Limb (tissue), 2 donors: ENCODE measurements around the gene GLYATL3.
A peak's percentile ranks its signal among the peaks of the same experiment; 100 is the strongest.

ENCODE experiments used
- DNase-seq, 2 donors: peaks; one replicate each; pipeline ENCODE4 v3.0.0-alpha.2; 2016; ENCODE audit errors: extremely low spot score in 2 of 2

GLYATL3 gene

DNA sequence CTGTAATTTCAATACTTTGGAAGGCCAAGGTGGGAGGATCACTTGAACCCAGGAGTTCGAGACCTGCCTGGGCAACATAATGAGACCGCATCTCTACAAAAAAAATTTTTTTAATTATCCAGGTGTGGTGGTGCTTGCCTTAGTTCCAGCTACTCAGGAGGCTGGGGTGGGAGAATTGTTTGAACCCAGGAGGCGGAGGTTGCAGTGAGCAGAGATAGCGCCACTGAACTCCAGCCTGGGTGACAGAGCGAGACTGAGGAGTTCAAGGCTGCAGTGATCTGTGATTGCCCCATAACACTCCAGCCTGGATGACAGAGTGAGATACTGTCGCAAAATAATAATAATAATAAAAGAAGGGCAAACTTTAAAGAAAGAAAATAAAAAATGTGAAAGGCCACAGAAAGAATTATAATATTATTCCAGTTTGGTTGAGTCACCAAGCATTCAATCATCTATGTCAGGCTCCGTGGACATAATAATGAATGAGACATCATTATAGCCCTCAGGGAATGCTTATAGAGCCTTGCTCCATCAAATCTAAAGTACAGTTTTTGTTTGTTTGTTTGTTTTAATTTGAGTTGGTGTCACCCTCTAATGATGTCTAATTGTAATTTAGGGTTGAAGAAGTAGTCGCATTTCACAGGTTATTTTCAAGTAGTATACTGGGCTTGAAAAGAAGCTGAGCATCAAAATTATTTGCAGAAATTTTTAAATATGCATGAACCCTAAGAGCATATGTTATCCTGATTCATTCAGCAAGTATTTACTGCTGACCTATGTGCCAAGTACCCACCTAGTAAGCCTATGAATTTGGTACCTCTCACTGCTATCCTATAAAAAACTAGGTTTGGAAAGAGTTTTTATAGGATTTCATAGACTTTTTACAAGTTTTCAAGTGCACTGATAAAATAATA, 15.1 kb downstream of the GLYATL3 start:
- DNase-seq = no peak

DNA sequence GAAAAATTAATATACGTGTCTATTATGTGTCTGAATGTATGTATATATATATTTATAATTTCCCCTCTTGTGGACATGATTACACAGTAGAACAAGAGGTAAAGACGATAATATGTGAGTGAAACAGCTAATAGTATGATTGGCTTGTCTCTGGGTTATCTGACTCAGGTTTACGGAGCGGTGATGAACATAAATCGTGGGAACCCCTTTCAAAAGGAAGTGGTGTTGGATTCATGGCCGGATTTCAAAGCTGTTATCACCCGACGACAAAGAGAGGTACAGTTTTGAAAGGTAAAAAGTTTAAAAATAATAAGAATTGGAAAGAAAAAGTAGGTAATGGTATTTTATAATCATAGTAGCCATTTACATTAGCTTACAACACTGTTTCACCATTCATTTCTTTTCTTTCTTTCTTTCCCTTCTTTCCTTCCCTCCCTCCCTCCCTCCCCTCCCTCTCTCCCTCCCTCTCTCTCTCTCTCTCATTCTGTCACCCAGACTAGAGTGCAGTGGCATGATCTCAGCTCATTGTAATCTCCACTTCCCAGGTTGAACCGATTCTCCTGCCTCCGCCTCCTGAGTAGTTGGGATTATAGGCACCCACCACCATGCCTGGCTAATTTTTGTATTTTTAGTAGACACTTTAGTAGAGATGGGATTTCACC, 15.9 kb downstream of the GLYATL3 start:
- DNase-seq = no peak

DNA sequence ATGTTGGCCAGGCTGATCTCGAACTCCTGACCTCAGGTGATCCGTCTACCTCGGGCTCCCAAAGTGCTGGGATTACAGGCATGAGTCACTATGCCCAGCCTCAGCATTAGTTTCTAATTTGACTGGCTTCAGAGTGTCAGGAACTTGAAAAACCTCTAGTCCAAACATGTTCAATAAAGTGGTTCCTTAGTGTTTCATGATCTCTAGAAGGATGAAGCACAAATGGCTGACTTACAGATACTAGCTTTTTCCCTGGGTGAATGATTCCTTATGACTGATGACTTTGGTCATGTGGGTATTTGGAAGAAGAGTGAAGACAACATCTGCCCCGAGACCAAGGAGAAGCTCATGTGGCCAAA, 16.4 kb downstream of the GLYATL3 start:
- no peak for DNase-seq

DNA sequence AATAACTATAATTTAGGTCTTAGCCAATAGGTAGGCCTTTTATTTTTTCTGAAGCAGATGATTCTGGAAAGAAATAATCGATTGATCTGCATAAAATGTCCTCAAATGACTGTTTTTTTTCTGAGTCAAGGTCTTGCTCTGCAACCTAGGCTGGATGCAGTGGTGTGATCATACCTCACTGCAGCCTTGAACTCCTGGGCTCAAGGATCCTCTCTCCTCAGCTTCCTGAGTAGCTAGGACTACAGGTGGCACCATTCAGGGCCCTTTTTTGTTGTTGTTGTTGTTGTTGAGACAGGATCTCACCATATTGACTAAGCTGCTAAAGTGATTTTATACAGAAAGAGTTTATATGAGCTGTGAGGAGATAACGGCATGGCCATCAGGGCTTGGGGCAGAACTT, 18.2 kb downstream of the GLYATL3 start:
- no peak for DNase-seq

DNA sequence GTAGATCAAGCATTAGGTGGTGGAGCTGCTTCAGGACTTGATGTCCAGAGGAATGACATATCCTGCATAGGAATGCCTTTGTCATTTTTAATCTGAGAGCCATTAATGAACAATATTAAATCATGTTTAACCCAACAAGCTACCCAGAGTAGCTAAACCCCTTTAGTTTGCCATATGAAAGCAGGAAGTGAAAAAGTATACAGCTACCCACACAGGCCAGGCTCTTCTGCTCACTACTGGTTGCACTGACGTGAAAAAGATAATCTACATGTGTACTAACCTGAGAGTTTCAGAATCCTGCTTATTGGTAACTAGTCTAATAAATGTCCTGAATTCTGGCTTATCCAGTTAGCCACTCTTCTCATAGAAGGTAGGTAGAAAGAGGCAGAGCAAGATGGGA, 19.9 kb downstream of the GLYATL3 start:
- DNase-seq = no peak

DNA sequence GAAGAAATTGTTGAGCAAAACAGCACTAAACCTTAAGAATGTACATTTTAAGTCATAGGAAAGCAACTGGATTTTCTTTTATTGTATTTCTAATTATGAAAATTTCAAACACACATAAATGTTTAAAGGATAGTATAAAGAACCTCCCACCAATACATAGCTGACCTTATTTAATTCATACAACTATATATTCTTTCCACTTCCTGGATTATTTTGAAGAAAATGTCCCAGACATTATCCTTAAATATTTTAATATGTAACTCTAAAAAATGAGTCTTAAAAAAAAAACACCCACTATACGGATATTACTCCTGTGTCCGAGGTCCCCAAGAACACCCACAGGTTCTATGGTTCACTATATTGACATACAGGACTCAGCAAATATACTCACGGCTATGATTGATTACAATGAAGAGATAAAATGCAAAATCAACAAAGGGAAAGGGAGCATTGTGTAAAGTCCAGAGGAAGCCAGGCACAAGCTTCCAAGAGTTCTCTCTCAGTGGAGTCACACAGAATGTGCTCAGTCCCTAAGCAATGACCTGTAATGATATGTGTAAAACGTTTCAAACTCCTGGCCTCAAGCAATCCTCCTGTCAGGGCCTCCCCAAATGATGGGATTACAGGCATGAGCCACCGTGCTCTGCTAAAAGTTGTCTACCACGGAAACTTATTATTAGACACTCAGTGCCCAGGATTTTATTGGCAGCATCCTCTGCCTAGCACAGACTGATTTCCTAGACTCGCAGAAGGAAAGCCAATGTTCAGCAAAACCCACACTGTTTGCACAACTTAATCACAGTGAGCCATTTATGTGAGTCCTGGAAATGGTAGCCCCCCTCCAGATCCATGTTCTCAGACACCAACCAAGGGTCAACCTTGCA, 23.2 kb downstream of the GLYATL3 start:
- no peak for DNase-seq

DNA sequence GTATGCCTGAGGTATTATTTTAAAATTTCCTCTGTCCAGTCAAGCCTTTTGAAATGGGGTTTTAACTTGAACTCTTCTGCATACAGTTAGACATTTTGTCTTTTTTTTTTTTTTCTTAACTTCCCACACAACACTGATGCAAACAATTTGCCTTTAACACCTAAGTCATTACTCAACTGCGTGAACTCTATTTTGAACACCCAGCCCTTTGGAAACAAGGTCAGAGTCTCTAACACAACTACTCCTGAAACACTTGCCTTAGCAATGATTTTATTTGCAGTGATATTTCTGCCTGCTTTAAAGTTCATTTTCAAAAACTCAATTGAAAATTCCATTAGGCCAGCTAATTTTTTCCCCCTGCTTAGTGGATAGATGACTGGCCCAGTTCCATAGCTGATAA, 24.2 kb downstream of the GLYATL3 start:
- no peak for DNase-seq

DNA sequence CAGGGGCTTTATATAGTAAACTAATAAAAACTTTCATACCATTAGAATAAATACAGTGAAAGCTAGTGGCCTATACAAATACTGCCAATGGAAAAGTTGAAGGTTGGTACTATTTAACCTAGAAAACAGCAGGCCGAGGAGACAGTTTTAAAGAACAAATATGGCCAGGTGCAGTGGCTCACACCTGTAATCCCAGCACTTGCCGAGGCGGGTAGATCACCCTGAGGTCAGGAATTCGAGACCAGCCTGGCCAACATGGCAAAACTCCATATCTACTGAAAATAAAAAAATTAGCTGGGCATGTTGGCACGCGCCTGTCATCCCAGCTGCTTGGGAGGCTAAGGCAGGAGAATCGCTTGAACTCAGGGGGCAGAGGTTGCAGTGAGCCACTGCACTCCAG, 24.8 kb downstream of the GLYATL3 start:
- DNase-seq = no peak

DNA sequence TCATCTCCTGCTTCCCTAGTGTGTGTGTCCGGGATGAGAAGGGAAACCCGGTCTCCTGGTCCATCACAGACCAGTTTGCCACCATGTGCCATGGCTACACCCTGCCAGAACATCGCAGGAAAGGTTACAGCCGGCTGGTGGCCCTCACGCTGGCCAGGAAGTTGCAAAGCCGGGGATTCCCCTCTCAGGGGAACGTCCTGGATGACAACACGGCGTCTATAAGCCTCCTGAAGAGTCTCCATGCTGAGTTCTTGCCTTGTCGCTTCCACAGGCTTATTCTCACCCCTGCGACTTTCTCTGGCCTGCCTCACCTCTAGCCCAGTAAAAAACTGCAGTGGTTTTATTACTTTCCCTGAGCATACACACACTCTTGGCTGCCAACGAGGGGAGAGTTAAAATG, 26.9 kb downstream of the GLYATL3 start:
- DNase-seq = no peak

DNA sequence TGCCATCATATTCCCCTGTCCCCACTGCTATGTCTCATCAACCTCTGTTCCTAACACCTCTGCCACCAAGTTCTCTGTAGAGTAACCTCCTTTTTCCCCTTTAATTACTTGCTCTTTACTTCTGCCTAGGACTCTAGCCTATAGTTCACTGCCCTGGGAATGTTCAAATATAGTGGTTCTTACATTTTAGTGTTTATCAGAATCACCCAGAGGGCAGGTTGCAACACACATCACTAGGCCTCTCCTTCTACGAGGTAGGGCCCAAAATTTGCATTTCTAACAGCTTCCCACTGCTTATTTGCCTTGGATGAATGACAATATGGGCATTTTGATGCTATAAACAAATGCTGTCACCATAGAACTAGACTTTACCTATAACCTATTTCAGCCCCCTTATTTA, 27.6 kb downstream of the GLYATL3 start:
- no peak for DNase-seq

DNA sequence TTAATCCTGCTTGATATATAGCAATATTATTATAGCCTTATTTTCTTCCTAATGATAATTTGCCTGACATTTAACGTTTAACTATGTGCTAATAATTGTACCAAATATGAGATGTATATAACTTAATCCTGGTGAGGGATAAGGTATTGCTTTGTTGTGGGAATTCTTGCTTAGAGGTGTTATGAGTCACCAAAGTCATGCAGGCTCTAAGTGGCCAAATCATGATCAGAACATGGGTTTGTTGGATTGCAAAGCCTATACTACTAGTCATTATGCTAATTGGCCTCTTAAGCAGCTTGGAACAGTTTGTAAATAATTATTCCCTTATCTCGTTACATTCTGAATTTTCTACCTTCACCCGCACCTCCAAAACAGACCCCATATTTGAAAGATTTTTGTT, 28.8 kb downstream of the GLYATL3 start:
- no peak for DNase-seq

DNA sequence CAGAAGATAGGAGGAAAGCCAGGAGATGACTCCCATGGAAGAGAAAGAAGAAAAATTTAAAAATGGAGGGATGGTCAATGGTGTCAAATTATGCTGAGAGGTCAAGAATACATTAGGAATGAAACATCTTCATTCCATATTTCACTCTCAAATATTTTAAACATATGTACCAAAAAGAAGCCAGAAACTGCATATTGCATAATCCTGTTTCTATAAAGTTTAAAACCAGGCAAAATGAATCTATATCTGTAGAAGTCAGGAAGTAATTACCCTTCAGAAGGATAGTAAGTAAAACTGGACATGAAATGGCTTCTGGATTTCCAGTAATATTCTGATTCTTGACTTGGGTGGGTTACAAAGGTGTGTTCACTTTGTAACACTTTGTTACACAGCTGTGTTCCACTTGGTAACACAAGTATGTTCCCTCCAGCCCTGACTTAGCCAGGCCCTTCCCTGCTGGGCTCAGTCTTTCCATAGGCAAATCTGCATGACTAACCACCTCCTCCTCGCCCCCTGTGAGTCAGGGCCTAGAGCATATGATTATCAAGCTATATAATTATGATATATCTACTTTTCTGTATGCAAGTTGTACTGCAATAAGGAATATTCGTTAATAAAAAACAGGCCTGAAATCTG, 30.5 kb downstream of the GLYATL3 start:
- DNase-seq = no peak

DNA sequence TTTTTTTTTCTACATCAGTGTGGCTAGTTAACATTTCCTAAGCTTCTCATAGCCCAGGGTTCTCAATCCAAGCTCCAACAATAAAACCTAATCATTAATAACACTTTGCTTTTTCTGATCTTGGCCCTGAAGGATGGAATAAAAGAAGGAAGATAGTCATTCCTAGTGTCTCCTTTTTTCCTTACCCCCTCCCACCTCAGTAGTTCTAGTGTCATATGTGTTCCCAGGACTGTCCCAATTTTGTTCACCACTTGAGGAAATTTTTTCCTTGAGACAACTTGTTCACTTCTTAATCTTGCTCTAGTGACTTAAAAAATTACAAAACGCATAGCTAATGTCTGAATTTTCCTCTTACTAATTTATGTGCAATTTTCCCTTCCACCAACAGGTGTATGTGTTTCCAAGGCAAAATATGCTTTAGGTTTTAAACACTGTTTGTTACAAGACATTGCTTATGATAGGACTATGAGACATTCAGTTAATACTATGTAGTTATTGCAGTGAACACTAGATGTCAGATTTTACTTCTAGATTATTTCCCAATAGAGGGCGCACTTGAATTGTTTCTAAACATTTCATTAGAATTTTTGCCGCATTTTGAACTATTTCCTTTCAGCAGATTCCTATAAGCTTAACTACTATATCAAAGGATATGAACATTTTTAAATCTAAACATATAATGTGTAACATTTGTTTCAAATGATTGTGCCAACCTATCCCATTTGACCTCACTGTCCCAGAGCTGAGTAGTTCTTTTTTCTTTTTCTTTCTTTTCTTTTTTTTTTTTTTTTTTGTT, 32.2 kb downstream of the GLYATL3 start:
- peak in 1 of 2 donors; percentile 89 for DNase-seq

DNA sequence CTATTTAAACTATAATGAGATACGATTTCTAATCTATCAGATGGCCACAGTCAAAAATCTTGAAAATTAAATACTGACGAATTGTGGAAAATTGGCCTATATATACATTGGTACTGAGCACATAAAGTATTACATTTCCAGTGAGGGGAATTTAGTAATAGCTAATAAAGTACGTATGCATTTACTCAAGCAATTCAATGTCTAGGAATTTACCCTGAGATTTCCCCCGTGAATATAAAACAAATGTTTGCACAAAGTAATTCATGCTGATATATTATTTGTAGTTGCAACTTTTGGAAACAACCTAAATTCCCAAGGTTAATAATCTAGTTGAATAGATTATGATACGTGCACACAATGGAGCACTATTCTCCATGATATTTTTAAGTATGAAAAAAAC, 36.1 kb downstream of the GLYATL3 start:
- DNase-seq = no peak

DNA sequence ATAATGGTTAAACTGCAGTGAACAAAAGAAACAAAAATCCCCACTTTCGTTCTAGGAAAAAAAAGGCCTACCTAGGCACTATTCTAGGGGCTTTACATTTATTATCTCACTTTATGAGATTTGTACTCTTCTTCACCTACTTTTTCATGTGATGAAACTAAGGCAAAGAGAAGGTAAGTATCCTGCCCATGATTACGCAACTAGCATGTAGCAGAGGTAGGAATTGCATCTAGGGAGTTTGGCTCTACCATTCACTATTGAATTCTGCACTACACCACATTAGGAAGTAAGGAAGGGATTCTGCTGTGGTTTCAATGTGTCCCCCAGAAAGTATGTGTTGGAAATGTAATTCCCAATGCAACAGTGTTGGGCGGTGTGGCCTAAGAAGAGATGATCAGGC, 39.4 kb downstream of the GLYATL3 start:
- DNase-seq = no peak

DNA sequence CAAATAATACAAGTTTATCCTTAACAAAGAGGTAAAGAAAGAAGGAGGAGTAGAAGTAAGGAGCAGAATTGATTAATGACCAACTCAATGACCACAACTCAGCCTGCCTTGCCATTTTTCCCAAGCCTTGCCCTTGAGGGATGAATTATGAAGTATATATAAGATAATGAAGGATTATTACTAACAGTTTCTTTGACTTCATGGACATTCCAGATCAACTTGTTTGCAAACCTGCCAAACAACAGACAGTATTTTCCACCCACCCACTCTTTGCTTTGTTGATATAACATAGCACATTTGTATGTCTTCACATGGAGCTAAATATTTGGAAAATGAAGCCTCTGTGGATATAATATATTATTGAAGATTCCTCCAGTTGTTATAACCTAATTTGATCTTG, 40.9 kb downstream of the GLYATL3 start:
- no peak for DNase-seq

DNA sequence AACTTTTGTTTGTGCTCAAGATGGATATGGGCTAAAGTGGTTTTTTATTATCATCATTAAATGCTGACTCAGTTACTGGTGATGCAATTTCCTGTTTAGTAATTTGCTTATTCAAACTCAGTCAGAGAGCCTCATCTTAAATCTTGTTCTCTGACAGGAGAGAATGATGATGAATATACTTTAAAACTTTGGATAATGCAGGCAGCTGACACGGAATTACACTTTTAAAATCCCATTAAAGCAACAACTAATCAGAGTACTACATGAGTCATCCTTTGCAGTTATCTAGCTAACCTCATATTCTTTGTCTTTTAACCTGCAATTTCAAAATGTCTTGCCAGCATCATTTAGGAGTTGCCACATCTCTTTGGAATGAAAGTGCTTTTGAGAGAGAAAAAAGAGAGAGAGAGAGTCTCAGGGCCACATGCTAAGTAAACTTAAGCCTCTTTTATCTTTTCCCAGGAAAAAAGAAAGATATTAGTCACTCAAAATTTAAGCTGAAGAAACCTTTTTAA, 41.5 kb downstream of the GLYATL3 start:
- DNase-seq = no peak

DNA sequence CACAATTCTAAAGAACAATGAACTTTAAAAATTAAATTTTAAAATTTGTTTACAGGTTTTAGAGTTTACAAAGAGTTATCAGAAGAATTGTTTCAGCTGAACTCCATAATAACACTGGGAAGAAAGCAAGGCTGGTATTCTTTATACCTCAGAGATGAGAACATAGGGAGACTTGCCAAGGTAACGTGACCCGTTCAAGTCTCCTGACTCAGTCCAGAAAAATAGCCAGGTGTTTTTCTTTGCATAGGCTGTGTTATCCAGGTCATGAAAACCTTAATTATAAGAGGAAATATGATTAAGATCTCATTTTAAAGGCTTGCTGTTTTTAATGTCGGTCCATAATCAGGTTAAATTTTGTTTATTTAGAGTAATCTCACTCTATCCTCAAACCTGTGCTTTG, 42.2 kb downstream of the GLYATL3 start:
- no peak for DNase-seq

DNA sequence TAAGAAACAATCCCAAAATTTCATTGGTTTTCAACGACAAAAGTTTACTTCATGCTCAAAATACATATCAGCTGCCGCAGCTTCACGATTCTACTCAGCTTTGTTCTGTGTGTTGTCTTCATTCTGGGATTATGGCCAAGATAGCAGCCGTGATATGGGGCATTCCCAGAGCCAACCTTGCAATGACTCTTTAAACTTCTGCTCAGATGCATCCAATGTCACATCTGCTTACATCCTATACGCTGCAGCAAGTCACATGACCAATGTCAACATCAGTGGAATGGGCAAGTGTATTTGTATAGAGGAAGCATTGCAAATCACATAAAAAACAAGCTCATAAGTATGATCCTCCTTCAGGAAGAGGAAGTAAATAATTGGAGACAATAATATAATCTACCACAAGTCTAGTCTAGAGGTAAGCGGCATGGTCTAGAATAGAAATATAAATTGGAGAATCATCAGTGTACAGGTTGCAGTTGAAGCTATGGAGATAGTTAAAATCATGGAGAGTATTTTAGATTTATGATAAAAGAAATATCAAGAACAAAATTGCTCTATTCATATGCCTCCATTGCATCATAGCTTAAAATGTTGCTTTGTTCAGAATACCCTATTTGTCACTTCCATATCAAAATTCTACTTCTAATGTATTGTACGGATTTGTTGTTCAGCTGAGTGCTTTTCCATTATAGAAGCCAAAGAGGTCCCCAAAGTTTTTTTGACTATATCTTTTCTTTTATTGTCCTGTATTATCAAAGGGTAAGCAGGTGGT, 43.5 kb downstream of the GLYATL3 start:
- DNase-seq = no peak

DNA sequence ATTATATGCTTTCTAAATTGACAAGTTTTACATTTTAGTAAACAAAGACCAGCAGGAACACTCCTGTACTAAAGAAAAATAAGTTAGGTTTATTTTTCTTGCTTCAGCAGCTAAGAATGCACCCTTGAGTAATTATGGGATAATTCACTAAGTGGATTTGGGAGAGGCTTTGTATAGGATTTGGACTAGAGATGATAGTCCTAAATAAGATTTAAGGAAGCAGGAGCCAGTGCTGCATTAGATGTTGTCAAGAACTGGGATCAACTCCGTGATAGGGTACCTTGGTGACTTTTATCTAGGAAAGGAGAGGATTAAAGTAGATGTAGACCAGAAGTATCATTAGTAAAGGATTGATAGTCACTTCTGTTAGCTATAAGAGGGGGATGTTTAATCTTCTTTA, 46.6 kb downstream of the GLYATL3 start:
- DNase-seq = no peak
